Mesenchymal stem cell (in vitro differentiated cells and primary cell): ENCODE measurements around the gene TMEM59.

Experiments used
- DNase-seq: peaks from one replicate; pipeline ENCODE4 v3.0.0-alpha.2; 2013
- H2AFZ ChIP-seq: one replicate; pipeline ENCODE4 v1.6.1; 2013; ENCODE audit warnings: low read depth, mild to moderate bottlenecking, control low read depth, inconsistent platforms, low read length, moderate library complexity
- H2AK5ac ChIP-seq: 2 replicates; pipeline ENCODE4 v1.6.1; 2013; ENCODE audit warnings: low read length, moderate library complexity, mild to moderate bottlenecking, inconsistent platforms; ENCODE audit not compliant: severe bottlenecking
- H2BK120ac ChIP-seq: one replicate; pipeline ENCODE4 v1.6.1; 2013; ENCODE audit warnings: low read depth, mild to moderate bottlenecking, inconsistent platforms, low read length, moderate library complexity
- H2BK12ac ChIP-seq, 2 experiments: one replicate each; pipeline ENCODE4 v1.6.1; 2013; ENCODE audit warnings: inconsistent platforms in 2 of 2, low read length in 2 of 2, mild to moderate bottlenecking in 2 of 2, moderate library complexity in 2 of 2, control low read depth in 1 of 2
- H2BK15ac ChIP-seq: one replicate; pipeline ENCODE4 v1.6.1; 2013; ENCODE audit warnings: mild to moderate bottlenecking, low read depth, inconsistent platforms; ENCODE audit not compliant: poor library complexity, severe bottlenecking
- H2BK5ac ChIP-seq: 2 replicates; pipeline ENCODE4 v1.6.1; 2013; ENCODE audit warnings: low read depth, mild to moderate bottlenecking, low read length, control low read depth, inconsistent platforms; ENCODE audit not compliant: poor library complexity, severe bottlenecking
- H3K14ac ChIP-seq, 2 experiments: one replicate each; pipeline ENCODE4 v1.6.1; 2013; ENCODE audit warnings: inconsistent platforms in 2 of 2, low read length in 2 of 2, control low read depth in 1 of 2, mild to moderate bottlenecking in 1 of 2, moderate library complexity in 1 of 2
- H3K18ac ChIP-seq, 2 experiments: one replicate each; pipeline ENCODE4 v1.6.1; 2013; ENCODE audit warnings: inconsistent platforms in 2 of 2, low read length in 2 of 2, control low read depth in 1 of 2, low read depth in 1 of 2, mild to moderate bottlenecking in 1 of 2
- H3K23ac ChIP-seq, 2 experiments: one replicate each; pipeline ENCODE4 v1.6.1; 2013; ENCODE audit warnings: inconsistent platforms in 2 of 2, low read length in 2 of 2, mild to moderate bottlenecking in 2 of 2, moderate library complexity in 2 of 2, control low read depth in 1 of 2
- H3K27ac ChIP-seq: 2 replicates; pipeline ENCODE4 v1.5.1; 2013; ENCODE audit warnings: mild to moderate bottlenecking, moderate library complexity, low read length, control low read depth, inconsistent platforms; ENCODE audit not compliant: poor library complexity, severe bottlenecking
- H3K27me3 ChIP-seq, 2 experiments: 2 replicates each; pipeline versions ENCODE4 v1.6.1 to v1.7.0; 2013; ENCODE audit warnings: low read length in 2 of 2, mild to moderate bottlenecking in 2 of 2, moderate library complexity in 2 of 2, control low read depth in 1 of 2, inconsistent platforms in 1 of 2; ENCODE audit not compliant: control insufficient read depth in 1 of 2, insufficient read depth in 1 of 2
- H3K36me3 ChIP-seq, 2 experiments: 2 replicates each; pipeline versions ENCODE4 v1.6.1 to v1.7.0; 2013; ENCODE audit warnings: low read length in 2 of 2, control low read depth in 1 of 2, inconsistent platforms in 1 of 2, low read depth in 1 of 2, mild to moderate bottlenecking in 1 of 2; ENCODE audit not compliant: insufficient read depth in 2 of 2, control insufficient read depth in 1 of 2
- H3K4ac ChIP-seq, 2 experiments: one replicate each; pipeline ENCODE4 v1.6.1; 2013; ENCODE audit warnings: inconsistent platforms in 2 of 2, low read length in 2 of 2, mild to moderate bottlenecking in 2 of 2, moderate library complexity in 2 of 2, control low read depth in 1 of 2, low read depth in 1 of 2
- H3K4me1 ChIP-seq: 2 replicates; pipeline ENCODE4 v1.6.1; 2013; ENCODE audit warnings: low read depth, low read length, control low read depth; ENCODE audit not compliant: control insufficient read depth, insufficient read depth
- H3K4me2 ChIP-seq: 2 replicates; pipeline ENCODE4 v1.6.1; 2013; ENCODE audit warnings: low read length, mild to moderate bottlenecking, inconsistent platforms; ENCODE audit not compliant: poor library complexity, severe bottlenecking
- H3K4me3 ChIP-seq, 2 experiments: 2 replicates each; pipeline versions ENCODE4 v1.5.1 to v1.7.0; 2013; ENCODE audit warnings: low read length in 2 of 2, mild to moderate bottlenecking in 2 of 2, control low read depth in 1 of 2, low read depth in 1 of 2; ENCODE audit not compliant: insufficient read depth in 1 of 2
- H3K79me1 ChIP-seq: replicated peaks from 2 replicates; pipeline ENCODE4 v1.6.1; 2013; ENCODE audit warnings: mild to moderate bottlenecking, control low read depth, low read length, inconsistent platforms; ENCODE audit not compliant: poor library complexity, severe bottlenecking
- H3K9ac ChIP-seq: 2 replicates; pipeline ENCODE4 v1.7.0; 2013; ENCODE audit warnings: mild to moderate bottlenecking, low read length, moderate library complexity
- H3K9me3 ChIP-seq: 2 replicates; pipeline ENCODE4 v1.7.0; 2013; ENCODE audit warnings: mild to moderate bottlenecking, low read length; ENCODE audit not compliant: control insufficient read depth
- H4K8ac ChIP-seq: one replicate; pipeline ENCODE4 v1.6.1; 2013; ENCODE audit warnings: inconsistent platforms, mild to moderate bottlenecking, low read length, moderate library complexity
- H4K91ac ChIP-seq: one replicate; pipeline ENCODE4 v1.6.1; 2013; ENCODE audit warnings: mild to moderate bottlenecking, low read length, inconsistent platforms
- WGBS: methylation state at CpG from one replicate; pipeline ENCODE4 v1.1.7; 2013; ENCODE audit warnings: mixed read lengths; 5-methylcytosine and 5-hydroxymethylcytosine counted together

TMEM59 gene

DNA sequence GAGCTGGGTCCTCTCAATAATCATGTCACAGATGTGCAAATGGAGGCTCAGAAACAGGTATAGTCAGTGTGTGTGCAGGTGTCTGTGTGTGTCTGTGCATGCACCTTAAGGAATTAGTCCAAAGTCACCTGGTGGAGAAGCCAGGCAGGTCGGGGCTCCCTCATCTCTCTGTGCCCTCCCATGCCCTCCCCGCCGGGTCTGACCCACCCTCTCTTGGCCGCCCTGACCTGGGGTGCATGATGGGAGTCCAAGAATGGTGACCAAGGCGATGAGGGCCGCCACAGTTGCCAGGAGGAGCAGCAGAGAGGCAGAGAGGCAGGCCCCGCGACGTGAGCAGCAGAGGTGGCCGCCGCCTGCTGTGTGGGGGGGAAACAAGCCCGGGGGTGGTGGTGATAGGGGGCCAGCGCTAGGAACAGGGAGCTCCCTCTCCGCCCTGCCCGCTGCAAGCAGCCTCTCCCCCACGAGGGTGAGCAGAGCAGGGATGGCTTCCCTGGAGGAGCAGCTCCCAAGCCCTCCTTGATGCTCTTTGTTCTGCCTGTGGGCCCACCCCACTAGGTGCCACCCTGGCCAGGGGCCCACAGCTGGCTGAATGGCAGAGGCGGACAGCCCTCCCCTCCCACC lies 38.9 kb downstream of the TMEM59 start:
- H3K18ac ChIP-seq = no peak overlapping the region
- peaks cover 8% of the 10 kb centered on the region for H3K4me1 ChIP-seq
- no peak overlapping the region for H3K4ac ChIP-seq
- H3K36me3 ChIP-seq = no peaks in the 10 kb centered on the region
- no peak overlapping the region for H3K4me2 ChIP-seq
- H4K91ac ChIP-seq = no peak overlapping the region
- H3K4me3 ChIP-seq = no peak overlapping the region
- DNase-seq = no peak
- no peak overlapping the region for H2BK5ac ChIP-seq
- H3K27me3 ChIP-seq = peaks cover 62 to 82% of the 10 kb centered on the region in 2 experiments
- no peaks in the 10 kb centered on the region for H3K79me1 ChIP-seq
- no peak overlapping the region for H2BK12ac ChIP-seq
- no peak overlapping the region for H3K23ac ChIP-seq
- H3K9me3 ChIP-seq = no peaks in the 10 kb centered on the region
- no peak overlapping the region for H2AFZ ChIP-seq
- H4K8ac ChIP-seq = no peak overlapping the region
- no peak overlapping the region for H3K27ac ChIP-seq
- no peak overlapping the region for H2BK15ac ChIP-seq
- no peak overlapping the region for H3K9ac ChIP-seq
- no peak overlapping the region for H2BK120ac ChIP-seq
- no peak overlapping the region for H2AK5ac ChIP-seq
- 60% methylated on average over 17 of the region's 17 CpGs for WGBS
- H3K14ac ChIP-seq = peak overlapping the region in 1 of 2 experiments; percentile 14

DNA sequence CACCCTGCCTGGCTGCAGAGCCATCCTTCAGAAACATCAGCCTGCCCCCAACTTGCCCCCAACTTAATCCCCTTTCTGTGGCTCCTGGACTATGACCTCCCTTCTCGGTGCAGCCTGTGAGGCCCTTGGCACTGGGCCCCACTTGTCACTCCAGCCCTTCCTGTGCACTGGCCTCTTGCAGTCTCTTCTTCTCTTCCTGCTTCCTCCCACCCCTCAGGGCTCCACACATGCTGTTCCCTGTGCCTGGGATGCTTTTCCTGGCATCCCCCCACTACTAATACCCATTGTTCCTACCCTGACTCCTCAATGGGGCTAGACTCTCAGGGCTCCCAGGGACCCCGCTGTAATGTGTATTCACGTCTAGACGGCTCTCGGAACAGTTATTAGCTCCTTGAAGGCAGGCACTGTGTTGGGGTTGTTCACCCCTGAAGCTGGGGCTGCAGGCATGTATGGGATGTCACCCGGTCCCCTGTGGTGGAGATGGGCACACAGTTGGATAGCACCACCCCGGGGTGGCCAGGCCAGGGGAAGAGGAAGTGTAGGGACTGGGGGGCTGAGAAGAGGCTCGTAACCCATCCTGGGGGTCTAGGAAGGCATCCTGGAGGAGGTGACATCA lies 39.5 kb downstream of the TMEM59 start:
- Histone ChIP-seq H3K18ac (no peak overlapping the region), H4K8ac (no peak overlapping the region), H2BK12ac (no peak overlapping the region), H3K23ac (no peak overlapping the region), H3K36me3 (no peaks in the 10 kb centered on the region), H3K79me1 (no peaks in the 10 kb centered on the region), H3K14ac (no peak overlapping the region), H3K4me3 (no peak overlapping the region), H2BK120ac (no peak overlapping the region), H3K9me3 (no peaks in the 10 kb centered on the region), H3K27ac (no peak overlapping the region), H3K4me1 (peaks cover 8% of the 10 kb centered on the region), H4K91ac (no peak overlapping the region), H3K4me2 (no peak overlapping the region), H2AFZ (no peak overlapping the region), H3K9ac (no peak overlapping the region), H3K27me3 (peaks cover 57 to 82% of the 10 kb centered on the region in 2 experiments), H2BK15ac (no peak overlapping the region), H2BK5ac (no peak overlapping the region), H3K4ac (no peak overlapping the region), H2AK5ac (no peak overlapping the region)
- no peak for DNase-seq
- 77% methylated on average over 8 of the region's 8 CpGs for WGBS

DNA sequence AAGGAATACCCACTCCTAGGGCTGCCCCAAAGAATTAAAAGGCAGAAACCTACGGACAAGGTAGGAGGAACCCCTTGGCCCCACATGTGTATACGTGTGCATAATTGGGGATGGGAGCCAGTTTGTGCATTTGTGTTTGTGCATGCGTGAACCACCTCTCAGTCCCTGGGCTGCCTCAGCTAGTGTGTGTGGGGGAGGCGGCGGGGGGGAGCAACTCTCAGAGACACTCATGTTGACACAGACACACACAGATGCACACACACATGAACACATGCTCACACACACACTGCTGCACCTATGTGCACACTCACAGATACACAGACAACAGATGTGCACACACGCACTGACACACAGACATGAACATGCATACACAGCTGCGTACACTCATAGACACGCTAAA lies 40.1 kb downstream of the TMEM59 start:
- peaks cover 7% of the 10 kb centered on the region for H3K4me1 ChIP-seq
- no peak for DNase-seq
- H2BK15ac ChIP-seq = no peak overlapping the region
- no peak overlapping the region for H2BK120ac ChIP-seq
- H3K18ac ChIP-seq = no peak overlapping the region
- H3K14ac ChIP-seq = no peak overlapping the region
- H3K4ac ChIP-seq = no peak overlapping the region
- H3K27me3 ChIP-seq = peaks cover 51 to 82% of the 10 kb centered on the region in 2 experiments
- H3K4me2 ChIP-seq = no peak overlapping the region
- H3K4me3 ChIP-seq = no peak overlapping the region
- H2BK5ac ChIP-seq = no peak overlapping the region
- H3K79me1 ChIP-seq = no peaks in the 10 kb centered on the region
- no peak overlapping the region for H2AK5ac ChIP-seq
- H4K8ac ChIP-seq = no peak overlapping the region
- no peaks in the 10 kb centered on the region for H3K9me3 ChIP-seq
- H3K27ac ChIP-seq = no peak overlapping the region
- no peak overlapping the region for H4K91ac ChIP-seq
- no peak overlapping the region for H2AFZ ChIP-seq
- no peak overlapping the region for H3K9ac ChIP-seq
- WGBS = 93% methylated on average over 8 of the region's 8 CpGs
- no peak overlapping the region for H2BK12ac ChIP-seq
- no peak overlapping the region for H3K23ac ChIP-seq
- no peaks in the 10 kb centered on the region for H3K36me3 ChIP-seq

DNA sequence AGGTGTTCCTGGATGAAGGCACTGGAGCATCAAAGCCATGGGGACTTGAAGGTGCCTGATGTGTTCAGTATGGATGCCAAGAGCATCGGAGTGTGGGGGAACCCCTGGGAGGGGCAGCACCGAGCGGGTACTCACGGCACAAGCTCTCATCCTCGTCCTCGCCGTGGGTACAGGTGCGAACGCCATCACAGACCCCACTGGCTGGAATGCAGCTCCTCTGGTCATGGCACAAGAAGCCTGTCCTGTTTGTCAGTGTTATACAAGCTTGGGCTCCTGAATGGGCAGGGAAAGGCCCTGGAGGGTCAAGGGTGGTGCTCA lies 41.0 kb downstream of the TMEM59 start:
- H3K79me1 ChIP-seq = no peaks in the 10 kb centered on the region
- no peak overlapping the region for H3K18ac ChIP-seq
- H3K27me3 ChIP-seq = peaks cover 42 to 78% of the 10 kb centered on the region in 2 experiments
- no peaks in the 10 kb centered on the region for H3K9me3 ChIP-seq
- WGBS = 94% methylated on average over 9 of the region's 9 CpGs
- no peak overlapping the region for H3K4ac ChIP-seq
- no peak overlapping the region for H2AFZ ChIP-seq
- H2BK120ac ChIP-seq = no peak overlapping the region
- H2BK12ac ChIP-seq = no peak overlapping the region
- DNase-seq = no peak
- H4K91ac ChIP-seq = no peak overlapping the region
- H3K27ac ChIP-seq = no peak overlapping the region
- H3K36me3 ChIP-seq = no peaks in the 10 kb centered on the region
- H2AK5ac ChIP-seq = no peak overlapping the region
- H4K8ac ChIP-seq = no peak overlapping the region
- no peak overlapping the region for H3K4me2 ChIP-seq
- H3K23ac ChIP-seq = no peak overlapping the region
- H3K4me3 ChIP-seq = no peak overlapping the region
- peaks cover 7% of the 10 kb centered on the region for H3K4me1 ChIP-seq
- H3K14ac ChIP-seq = no peak overlapping the region
- H2BK5ac ChIP-seq = no peak overlapping the region
- H3K9ac ChIP-seq = no peak overlapping the region
- no peak overlapping the region for H2BK15ac ChIP-seq
